Adrenal gland (tissue), 5 donors: ENCODE measurements around the gene PGPEP1.

Source experiments
- CTCF ChIP-seq, 6 experiments: fragments of 450-650 bp in 4 of 6; fragments of 200-600 bp in 2 of 6; sonication (generic) in 1 of 6; IDR thresholded peaks; 1 replicate in 5 of 6; 2 replicates in 1 of 6; pipeline versions ENCODE4 v1.5.1 to v1.8.0; 2016 to 2021; ENCODE audit warnings: antibody characterized with exemption in 6 of 6, mild to moderate bottlenecking in 2 of 6, moderate library complexity in 1 of 6
- POLR2A ChIP-seq, 2 donors: fragments of 450-650 bp; IDR thresholded peaks; one replicate each; pipeline ENCODE4 v1.6.1; 2017; ENCODE audit warnings: antibody characterized with exemption in 2 of 2, mild to moderate bottlenecking in 2 of 2, moderate library complexity in 1 of 2
- donor health status: DM: no; HTN: no; CAD: no.

- TF ChIP-seq CTCF (IDR thresholded peaks at IDR 0.05) (no peak), POLR2A (IDR thresholded peaks at IDR 0.05) (no peak)
Observed at GRCh38 chr19:18310966-18311365, 29.4 kb upstream of the PGPEP1 start.
